Measurements from ENCODE around the gene PSKH1. TPM values are rescaled to one million over a fixed set of nuclear protein-coding genes. Genes with fewer than 3 reads are reported as not detected.

Gene PSKH1
- total and polyA plus RNA-seq, 10 of the 15 experiments (the other 5 are each of a cell fraction or from before 2014, with no cell fraction given): 0.63 to 20.4 (median 7.8) TPM

DNA sequence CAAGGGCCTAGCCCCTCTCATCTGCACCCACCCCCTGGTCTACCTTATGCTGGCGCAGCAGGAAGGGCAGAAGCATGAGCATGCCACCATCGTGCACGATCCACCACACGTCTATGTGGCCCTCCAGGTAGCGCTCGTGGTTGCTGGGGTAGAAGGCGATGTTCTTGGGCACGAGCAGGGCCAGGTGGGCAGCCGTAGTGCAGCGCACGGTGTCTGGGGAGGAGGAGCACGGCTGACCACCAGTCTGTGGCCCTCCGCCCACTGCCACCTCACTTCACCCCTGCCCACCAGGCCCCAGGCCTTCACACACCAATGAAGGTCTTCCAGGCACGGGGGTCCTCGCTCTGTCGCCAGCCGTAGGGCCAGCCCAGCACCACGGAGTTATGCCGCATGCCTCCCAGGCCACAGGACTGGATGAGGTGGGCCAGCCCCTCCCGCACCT is 53.1 kb downstream of the PSKH1 start:
- BruUV-seq (replicated peaks): no TSS peak
- RAD21 ChIA-PET (ENCODE audit: unreplicated experiment): no interaction called here

DNA sequence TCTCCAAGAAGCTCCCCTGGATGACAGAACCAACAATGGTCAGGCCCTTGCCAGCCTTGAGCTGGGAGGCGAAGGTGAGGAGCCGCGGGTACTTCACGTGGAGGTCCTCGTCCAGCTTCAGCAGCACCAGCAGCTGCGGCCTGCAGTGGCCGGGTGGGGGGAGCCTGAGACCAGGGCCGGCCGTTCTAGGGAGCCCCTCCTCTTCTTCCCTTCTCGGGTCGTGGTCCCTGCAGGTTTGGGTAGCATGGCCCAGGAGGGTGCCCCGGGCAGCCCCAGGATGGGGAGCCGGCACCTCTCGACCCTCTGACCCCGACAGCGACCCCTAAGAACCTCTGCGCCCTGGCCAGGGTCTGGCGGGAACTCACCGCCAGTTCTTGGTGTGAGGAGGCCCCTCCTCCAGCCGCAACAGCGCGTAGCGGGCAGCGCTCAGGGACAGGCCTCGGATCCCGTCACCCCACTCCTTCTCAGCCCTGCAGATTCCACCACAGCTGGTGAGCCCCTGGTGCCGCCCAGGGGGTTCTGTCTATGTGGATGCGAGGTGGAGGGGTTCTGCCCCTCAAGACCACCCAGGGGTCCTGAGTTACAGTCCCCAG is 54.0 kb downstream of the PSKH1 start:
- FAIRE-seq (no peak), DNase-seq (ENCODE audit: low read depth, low spot score) (no peak), ATAC-seq (no peak)
- no peak overlapping the region for H3K4me3 ChIP-seq
- CTCF ChIA-PET: interaction anchor here (0.9 kb wide), 1 partner anchor 94 kb away, joined by 3 read pairs; no protein-coding TSS in a partner anchor
- H3K36me3 ChIP-seq (ENCODE audit: control insufficient read depth in 2 of 2, insufficient read depth in 2 of 2, low read length in 1 of 2): peaks cover 0 to 14% of the 10 kb centered on the region in 2 experiments; a peak in 3 of 4 replicates
- BruUV-seq (replicated peaks): no TSS peak
- peaks cover 1% of the 10 kb centered on the region; the same call in 1 of the 2 replicates for H3K4me1 ChIP-seq (ENCODE audit: control insufficient read depth, insufficient read depth, low read length)
- POLR2A ChIA-PET: interaction anchor here (0.5 to 1.1 kb wide), 2 partner anchors 9 to 54 kb away, joined by 3 read pairs; no protein-coding TSS in a partner anchor
- no peaks in the 10 kb centered on the region for H3K9me3 ChIP-seq (replicated peaks; ENCODE audit: control insufficient read depth, insufficient read depth, low read length)
- no peak overlapping the region for H3K27ac ChIP-seq (ENCODE audit: control insufficient read depth, insufficient read depth)
- no peaks in the 10 kb centered on the region for H3K27me3 ChIP-seq (replicated peaks in 1 of 2; ENCODE audit: control insufficient read depth in 2 of 2, insufficient read depth in 2 of 2, low read length in 1 of 2)
- 94% methylated on average over 28 of the region's 28 CpGs for WGBS (ENCODE audit: insufficient coverage, insufficient replicate concordance, low lambda C conversion rate, missing lambda C conversion rate)
- no peak overlapping the region for H3K4me2 ChIP-seq (ENCODE audit: control insufficient read depth, insufficient read depth)
- no peaks in the 10 kb centered on the region for H4K20me1 ChIP-seq (ENCODE audit: control insufficient read depth, insufficient read depth)
- RAD21 ChIA-PET (ENCODE audit: unreplicated experiment): interaction anchor here (0.6 kb wide), 1 partner anchor 129 kb away, joined by 3 read pairs; no protein-coding TSS in a partner anchor
- H3K79me2 ChIP-seq (ENCODE audit: control insufficient read depth, insufficient read depth, low read length): no peaks in the 10 kb centered on the region
- intact Hi-C loops (cut with micrococcal nuclease; ENCODE audit: unreplicated experiment): no loop called here
- no peak overlapping the region for H2AFZ ChIP-seq (ENCODE audit: control insufficient read depth, low read depth, low read length)
- in situ Hi-C loops (cut with MboI): no loop called here
- SMC1A ChIA-PET (ENCODE audit: uncharacterized antibody, unreplicated experiment): no interaction called here
- no peak overlapping the region for H3K9ac ChIP-seq (ENCODE audit: control insufficient read depth, insufficient read depth, low read length)
- TF ChIP-seq, protein P1, sequence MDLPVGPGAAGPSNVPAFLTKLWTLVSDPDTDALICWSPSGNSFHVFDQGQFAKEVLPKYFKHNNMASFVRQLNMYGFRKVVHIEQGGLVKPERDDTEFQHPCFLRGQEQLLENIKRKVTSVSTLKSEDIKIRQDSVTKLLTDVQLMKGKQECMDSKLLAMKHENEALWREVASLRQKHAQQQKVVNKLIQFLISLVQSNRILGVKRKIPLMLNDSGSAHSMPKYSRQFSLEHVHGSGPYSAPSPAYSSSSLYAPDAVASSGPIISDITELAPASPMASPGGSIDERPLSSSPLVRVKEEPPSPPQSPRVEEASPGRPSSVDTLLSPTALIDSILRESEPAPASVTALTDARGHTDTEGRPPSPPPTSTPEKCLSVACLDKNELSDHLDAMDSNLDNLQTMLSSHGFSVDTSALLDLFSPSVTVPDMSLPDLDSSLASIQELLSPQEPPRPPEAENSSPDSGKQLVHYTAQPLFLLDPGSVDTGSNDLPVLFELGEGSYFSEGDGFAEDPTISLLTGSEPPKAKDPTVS (IDR thresholded peaks at IDR 0.05; ENCODE audit: low read depth, low read length): no peak
- no peak for TF ChIP-seq RCOR1 (conservative IDR thresholded peaks at IDR 0.05; ENCODE audit: low read depth, low read length)
- no peak for TF ChIP-seq ZNF207 (IDR thresholded peaks at IDR 0.05; ENCODE audit: borderline replicate concordance)
- no peak for TF ChIP-seq ESRRA (IDR thresholded peaks at IDR 0.05; ENCODE audit: low read length)
- no peak for TF ChIP-seq WRNIP1 (IDR thresholded peaks at IDR 0.05; ENCODE audit: borderline replicate concordance, low read depth, low read length)
- TF ChIP-seq TCF7 (IDR thresholded peaks at IDR 0.05; ENCODE audit: borderline replicate concordance): no peak
- TF ChIP-seq EED (IDR thresholded peaks at IDR 0.05; ENCODE audit: low read depth): no peak
- TF ChIP-seq SMAD1 (IDR thresholded peaks at IDR 0.05; ENCODE audit: low read depth, partially characterized antibody): no peak
- TF ChIP-seq HCFC1 (IDR thresholded peaks at IDR 0.05; ENCODE audit: low read length): no peak
- TF ChIP-seq EGR1 (IDR thresholded peaks at IDR 0.05; ENCODE audit: borderline replicate concordance in 1 of 2, low read depth in 2 of 2, low read length in 2 of 2): no peak
- TF ChIP-seq JUNB (IDR thresholded peaks at IDR 0.05): no peak
- TF ChIP-seq, protein P2, sequence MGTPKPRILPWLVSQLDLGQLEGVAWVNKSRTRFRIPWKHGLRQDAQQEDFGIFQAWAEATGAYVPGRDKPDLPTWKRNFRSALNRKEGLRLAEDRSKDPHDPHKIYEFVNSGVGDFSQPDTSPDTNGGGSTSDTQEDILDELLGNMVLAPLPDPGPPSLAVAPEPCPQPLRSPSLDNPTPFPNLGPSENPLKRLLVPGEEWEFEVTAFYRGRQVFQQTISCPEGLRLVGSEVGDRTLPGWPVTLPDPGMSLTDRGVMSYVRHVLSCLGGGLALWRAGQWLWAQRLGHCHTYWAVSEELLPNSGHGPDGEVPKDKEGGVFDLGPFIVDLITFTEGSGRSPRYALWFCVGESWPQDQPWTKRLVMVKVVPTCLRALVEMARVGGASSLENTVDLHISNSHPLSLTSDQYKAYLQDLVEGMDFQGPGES (IDR thresholded peaks at IDR 0.05): no peak
- TF ChIP-seq ZNF24 (IDR thresholded peaks at IDR 0.05): no peak

More for the DNA sequence above, 53.1 kb downstream of the PSKH1 start:
- H3K79me2 ChIP-seq (ENCODE audit: control insufficient read depth, insufficient read depth, low read length): no peaks in the 10 kb centered on the region
- DNase-seq (ENCODE audit: low read depth, low spot score) (no peak), ATAC-seq (no peak), FAIRE-seq (no peak)
- H3K36me3 ChIP-seq (ENCODE audit: control insufficient read depth in 2 of 2, insufficient read depth in 2 of 2, low read length in 1 of 2): peaks cover 0 to 12% of the 10 kb centered on the region in 2 experiments; a peak in 3 of 4 replicates
- no peak overlapping the region for H3K4me3 ChIP-seq
- no peaks in the 10 kb centered on the region for H3K9me3 ChIP-seq (replicated peaks; ENCODE audit: control insufficient read depth, insufficient read depth, low read length)
- H3K27ac ChIP-seq (ENCODE audit: control insufficient read depth, insufficient read depth): no peak overlapping the region
- 97% methylated on average over 20 of the region's 20 CpGs for WGBS (ENCODE audit: insufficient coverage, insufficient replicate concordance, low lambda C conversion rate, missing lambda C conversion rate)
- TF ChIP-seq POLR2A (IDR thresholded peaks at IDR 0.05; ENCODE audit: low read depth, low read length) (peak; percentile 23), ZZZ3 (IDR thresholded peaks at IDR 0.05; ENCODE audit: control insufficient read depth, insufficient read length, low read depth) (no peak), CHD4 (IDR thresholded peaks at IDR 0.05) (no peak)
- H3K4me2 ChIP-seq (ENCODE audit: control insufficient read depth, insufficient read depth): no peak overlapping the region
- ChIA-PET CTCF (interaction anchor here (0.9 kb wide), 1 partner anchor 94 kb away, joined by 3 read pairs; no protein-coding TSS in a partner anchor), SMC1A (ENCODE audit: uncharacterized antibody, unreplicated experiment) (no interaction called here), POLR2A (no interaction called here)
- H3K27me3 ChIP-seq (replicated peaks in 1 of 2; ENCODE audit: control insufficient read depth in 2 of 2, insufficient read depth in 2 of 2, low read length in 1 of 2): no peaks in the 10 kb centered on the region
- no peak overlapping the region for H3K9ac ChIP-seq (ENCODE audit: control insufficient read depth, insufficient read depth, low read length)
- intact Hi-C loops (cut with micrococcal nuclease; ENCODE audit: unreplicated experiment) (no loop called here), in situ Hi-C loops (cut with MboI) (no loop called here)
- H2AFZ ChIP-seq (ENCODE audit: control insufficient read depth, low read depth, low read length): no peak overlapping the region
- H3K4me1 ChIP-seq (ENCODE audit: control insufficient read depth, insufficient read depth, low read length): no peaks in the 10 kb centered on the region
- H4K20me1 ChIP-seq (ENCODE audit: control insufficient read depth, insufficient read depth): no peaks in the 10 kb centered on the region
